ENCODE results near the gene GCNT4.

Gene GCNT4

GRCh38 chr5:75049456-75050351 lies 2.7 kb downstream of the GCNT4 start:
- FAIRE-seq, result no peak

GRCh38 chr5:75048457-75048953 lies 3.9 kb downstream of the GCNT4 start:
- no peak for FAIRE-seq

GRCh38 chr5:75047356-75047755 lies 5.0 kb downstream of the GCNT4 start:
- FAIRE-seq, result no peak

GRCh38 chr5:75046366-75047142 lies 5.8 kb downstream of the GCNT4 start:
- no peak for FAIRE-seq

- no peak for FAIRE-seq
Observed at GRCh38 chr5:75045071-75045470, 7.3 kb downstream of the GCNT4 start.

- FAIRE-seq, result no peak
Observed at GRCh38 chr5:75044406-75044805, 8.0 kb downstream of the GCNT4 start.

- no peak for FAIRE-seq
Observed at GRCh38 chr5:75043633-75044264, 8.6 kb downstream of the GCNT4 start.

GRCh38 chr5:75042522-75042921 lies 9.8 kb downstream of the GCNT4 start:
- no peak for FAIRE-seq

GRCh38 chr5:75040973-75041372 lies 11.4 kb downstream of the GCNT4 start:
- FAIRE-seq, result no peak

GRCh38 chr5:75037106-75037505 lies 15.3 kb downstream of the GCNT4 start:
- no peak for FAIRE-seq

- FAIRE-seq, result no peak
Observed at GRCh38 chr5:75034137-75034739, 18.1 kb downstream of the GCNT4 start.

GRCh38 chr5:75031366-75031765 lies 21.0 kb downstream of the GCNT4 start:
- no peak for FAIRE-seq

GRCh38 chr5:75028090-75028489 lies 24.3 kb downstream of the GCNT4 start:
- FAIRE-seq, result no peak

GRCh38 chr5:75023368-75024159 lies 28.8 kb downstream of the GCNT4 start:
- FAIRE-seq, result no peak

GRCh38 chr5:75021800-75022199 lies 30.6 kb downstream of the GCNT4 start:
- no peak for FAIRE-seq

- no peak for FAIRE-seq
Observed at GRCh38 chr5:75021219-75021618, 31.1 kb downstream of the GCNT4 start.

- no peak for FAIRE-seq
Observed at GRCh38 chr5:75020016-75020656, 32.2 kb downstream of the GCNT4 start.

GRCh38 chr5:75018805-75019587 lies 33.4 kb downstream of the GCNT4 start:
- FAIRE-seq, result no peak

GRCh38 chr5:75017971-75018370 lies 34.4 kb downstream of the GCNT4 start:
- no peak for FAIRE-seq

GRCh38 chr5:75016896-75017295 lies 35.5 kb downstream of the GCNT4 start:
- no peak for FAIRE-seq

GRCh38 chr5:75012748-75013147 lies 39.6 kb downstream of the GCNT4 start:
- no peak for FAIRE-seq

Data from endometrium (tissue), 2 donors.